ENCODE measurements around the gene NUB1.

NUB1 gene

GRCh38 chr7:151420144-151420543 lies 78.5 kb downstream of the NUB1 start:
- TF ChIP-seq CTCF (IDR thresholded peaks at IDR 0.05; ENCODE audit: borderline replicate concordance, control extremely low read depth, extremely low read depth, insufficient read depth, missing control alignments) = no peak
- in situ Hi-C loops (cut with MboI; ENCODE audit: low sequenced_read_pairs, unreplicated experiment) = no loop called here
- DNase-seq (ENCODE audit: low spot score) = no peak

GRCh38 chr7:151422212-151422611 lies 80.6 kb downstream of the NUB1 start:
- TF ChIP-seq CTCF (IDR thresholded peaks at IDR 0.05; ENCODE audit: borderline replicate concordance, control extremely low read depth, extremely low read depth, insufficient read depth, missing control alignments) = no peak
- DNase-seq (ENCODE audit: low spot score) = no peak
- in situ Hi-C loops (cut with MboI; ENCODE audit: low sequenced_read_pairs, unreplicated experiment) = no loop called here

- in situ Hi-C loops (cut with MboI; ENCODE audit: low sequenced_read_pairs, unreplicated experiment) = no loop called here
- DNase-seq (ENCODE audit: low spot score) = no peak
- no peak for TF ChIP-seq CTCF (IDR thresholded peaks at IDR 0.05; ENCODE audit: borderline replicate concordance, control extremely low read depth, extremely low read depth, insufficient read depth, missing control alignments)
Measured at GRCh38 chr7:151423226-151423625, 81.6 kb downstream of the NUB1 start.

GRCh38 chr7:151423936-151424335 lies 82.3 kb downstream of the NUB1 start:
- TF ChIP-seq CTCF (IDR thresholded peaks at IDR 0.05; ENCODE audit: borderline replicate concordance, control extremely low read depth, extremely low read depth, insufficient read depth, missing control alignments) = no peak
- in situ Hi-C loops (cut with MboI; ENCODE audit: low sequenced_read_pairs, unreplicated experiment) = no loop called here
- no peak for DNase-seq (ENCODE audit: low spot score)

GRCh38 chr7:151424799-151425198 lies 83.2 kb downstream of the NUB1 start:
- in situ Hi-C loops (cut with MboI; ENCODE audit: low sequenced_read_pairs, unreplicated experiment) = no loop called here
- no peak for DNase-seq (ENCODE audit: low spot score)
- TF ChIP-seq CTCF (IDR thresholded peaks at IDR 0.05; ENCODE audit: borderline replicate concordance, control extremely low read depth, extremely low read depth, insufficient read depth, missing control alignments) = no peak

GRCh38 chr7:151425670-151426440 lies 84.2 kb downstream of the NUB1 start:
- DNase-seq (ENCODE audit: low spot score) = no peak
- TF ChIP-seq CTCF (IDR thresholded peaks at IDR 0.05; ENCODE audit: borderline replicate concordance, control extremely low read depth, extremely low read depth, insufficient read depth, missing control alignments) = no peak
- in situ Hi-C loops (cut with MboI; ENCODE audit: low sequenced_read_pairs, unreplicated experiment) = no loop called here

Measured in GM13976 (cell line).